Kidney (tissue), 14 donors: ENCODE measurements around the gene FAXC. TPM values are rescaled to one million over a fixed set of nuclear protein-coding genes. Genes with fewer than 3 reads are reported as not detected.

Experiments
- DNase-seq, 5 donors: peaks; one replicate each; pipeline ENCODE4 v3.0.0-alpha.2; 2013 to 2020
- FAIRE-seq: peaks from 2 replicates; lab custom pipeline; 2012; peaks lifted over from hg19 to GRCh38; lab: Jason Lieb, UNC
- H3K27ac ChIP-seq, 2 donors: one replicate each; pipeline ENCODE4 v1.7.0; 2013; ENCODE audit warnings: low read depth in 2 of 2, low read length in 2 of 2, inconsistent platforms in 1 of 2
- H3K27me3 ChIP-seq: one replicate; pipeline ENCODE4 v1.7.1; 2013; ENCODE audit warnings: low read length, inconsistent platforms; ENCODE audit not compliant: control insufficient read depth, insufficient read depth
- H3K36me3 ChIP-seq, 3 donors: one replicate each; pipeline versions ENCODE4 v1.7.0 to v1.7.1; 2013; ENCODE audit warnings: low read length in 3 of 3, control low read depth in 1 of 3, inconsistent platforms in 1 of 3; ENCODE audit not compliant: insufficient read depth in 3 of 3, control insufficient read depth in 2 of 3
- H3K4me1 ChIP-seq, 3 donors: one replicate each; pipeline versions ENCODE4 v1.7.0 to v1.7.1; 2013; ENCODE audit warnings: low read length in 3 of 3, inconsistent platforms in 1 of 3, low read depth in 1 of 3; ENCODE audit not compliant: control insufficient read depth in 2 of 3, insufficient read depth in 2 of 3
- H3K4me3 ChIP-seq, 3 donors: one replicate each; pipeline versions ENCODE4 v1.7.0 to v1.8.1; 2013; ENCODE audit warnings: low read length in 3 of 3, control low read depth in 1 of 3, inconsistent platforms in 1 of 3
- H3K9ac ChIP-seq, 3 donors: one replicate each; pipeline versions ENCODE4 v1.7.0 to v1.7.1; 2013; ENCODE audit warnings: low read length in 3 of 3, control low read depth in 1 of 3, inconsistent platforms in 1 of 3
- H3K9me3 ChIP-seq, 3 donors: one replicate each; pipeline versions ENCODE4 v1.7.0 to v1.7.1; 2013; ENCODE audit warnings: low read length in 3 of 3, control low read depth in 1 of 3, inconsistent platforms in 1 of 3; ENCODE audit not compliant: control insufficient read depth in 2 of 3, insufficient read depth in 1 of 3
- CTCF ChIP-seq: IDR thresholded peaks from 3 replicates; pipeline ENCODE4 v1.5.1; 2012; ENCODE audit warnings: mild to moderate bottlenecking, moderate library complexity, borderline replicate concordance; ENCODE audit not compliant: insufficient read depth; ENCODE audit errors: extremely low read depth
- intact Hi-C: fragments of 100-400 bp; cut with DNase I; formaldehyde crosslinking; loops from one replicate; pipeline ENCODE4 v1.11.1; 2022
- polyA plus RNA-seq: library from polyadenylated mRNA; stranded (reverse); fragments of 350-450 nt; fragmentation: Illumina TruSeq; extraction: RNeasy Lipid Tissue Mini Kit (QIAGEN cat#74804); gene quantifications from one replicate; pipeline ENCODE4 v1.2.3, GENCODE V29; 2014; ENCODE audit warnings: low read depth, low replicate concordance; ENCODE audit not compliant: insufficient read depth
- total RNA-seq: library from RNA; stranded (reverse); fragmentation: NEBNext Ultra II Directional; extraction: Animal tissue kit (Norgen Biotek cat#: 25700); gene quantifications from one replicate; pipeline ENCODE4 v1.2.1, GENCODE V29; 2021
- donor health status: control.
- donor health status: control.
- donor health status: control.
- donor health status: control.
- donor health status: control.
- donor health status: DM: yes; HTN: yes; CAD: no.
- donor health status: Normal renal cell carcinoma (clear cell type).

Gene FAXC
- total and polyA plus RNA-seq, 2 donors from 2014 or later = 1.4 to 3.3 TPM

- DNase-seq (no peak), FAIRE-seq (no peak)
- no peaks in the 10 kb centered on the region for H3K36me3 ChIP-seq
- H3K4me3 ChIP-seq = no peak overlapping the region
- H3K9ac ChIP-seq = no peak overlapping the region
- no peaks in the 10 kb centered on the region for H3K4me1 ChIP-seq
- TF ChIP-seq CTCF = no peak
- H3K27ac ChIP-seq = no peak overlapping the region
- no peaks in the 10 kb centered on the region for H3K27me3 ChIP-seq
- intact Hi-C loops = no loop called here
- no peaks in the 10 kb centered on the region for H3K9me3 ChIP-seq
These were observed 17.9 kb downstream of the FAXC start for GRCh38 chr6:99331531-99331930.

GRCh38 chr6:99330159-99330558 lies 19.3 kb downstream of the FAXC start:
- FAIRE-seq (no peak), DNase-seq (peak in 3 of 5 donors; percentile 40 to 79 (median 53))
- peak; percentile 72 for TF ChIP-seq CTCF
- Histone ChIP-seq H3K9ac (no peak overlapping the region), H3K4me3 (no peak overlapping the region), H3K4me1 (no peaks in the 10 kb centered on the region), H3K27ac (no peak overlapping the region), H3K9me3 (no peaks in the 10 kb centered on the region), H3K27me3 (no peaks in the 10 kb centered on the region), H3K36me3 (no peaks in the 10 kb centered on the region)
- intact Hi-C loops = no loop called here

DNA sequence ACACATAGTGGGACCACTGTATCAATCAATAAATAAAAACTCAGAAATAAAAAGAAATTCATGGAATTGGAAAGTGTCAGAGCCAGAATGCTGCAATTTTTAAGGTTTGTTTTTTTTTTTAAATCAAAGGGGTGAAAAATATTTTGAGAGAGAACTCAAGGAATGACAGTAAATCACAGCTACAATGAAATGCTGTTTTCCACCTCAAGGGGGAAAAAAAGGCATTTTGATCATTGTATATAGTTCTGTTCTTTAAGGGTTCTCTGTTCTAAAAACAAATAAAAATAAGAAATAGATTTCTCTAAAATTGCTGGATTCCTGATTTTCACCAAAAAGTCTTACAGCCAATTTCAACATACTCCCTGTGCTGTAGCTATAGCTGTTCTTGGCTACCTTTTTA lies 24.5 kb downstream of the FAXC start:
- no peak overlapping the region for H3K27ac ChIP-seq
- FAIRE-seq (no peak), DNase-seq (no peak)
- H3K4me1 ChIP-seq = no peaks in the 10 kb centered on the region
- no peak overlapping the region for H3K9ac ChIP-seq
- H3K9me3 ChIP-seq = no peaks in the 10 kb centered on the region
- no peak overlapping the region for H3K4me3 ChIP-seq
- TF ChIP-seq CTCF = no peak
- no peaks in the 10 kb centered on the region for H3K27me3 ChIP-seq
- H3K36me3 ChIP-seq = no peaks in the 10 kb centered on the region
- intact Hi-C loops = no loop called here

DNA sequence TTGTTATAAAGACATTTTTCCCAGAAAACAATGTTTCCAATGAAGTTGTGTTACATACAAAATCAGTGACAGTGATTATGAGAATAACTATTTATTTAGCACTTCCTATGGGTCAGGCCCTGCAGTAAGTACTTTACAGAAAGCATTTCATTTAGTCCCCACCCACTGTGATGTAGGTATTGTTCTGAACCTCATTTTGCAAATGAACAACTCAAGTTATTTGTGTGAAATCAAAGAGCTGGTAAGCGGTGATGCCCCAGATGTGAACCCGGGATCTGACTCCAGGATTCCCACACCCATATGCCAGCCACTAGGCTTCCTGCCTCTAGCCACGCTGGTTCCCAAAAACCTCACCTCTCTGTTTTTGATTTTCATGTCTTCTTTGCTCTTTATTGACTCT lies 30.9 kb downstream of the FAXC start:
- Histone ChIP-seq H3K9me3 (no peaks in the 10 kb centered on the region), H3K4me1 (no peaks in the 10 kb centered on the region), H3K27ac (no peak overlapping the region), H3K9ac (no peak overlapping the region), H3K27me3 (no peaks in the 10 kb centered on the region), H3K4me3 (no peak overlapping the region), H3K36me3 (no peaks in the 10 kb centered on the region)
- intact Hi-C loops = no loop called here
- FAIRE-seq = no peak
- DNase-seq = no peak
- TF ChIP-seq CTCF = no peak
